ENCODE measurements around the gene UBXN10. TPM values are rescaled to one million over a fixed set of nuclear protein-coding genes. Genes with fewer than 3 reads are reported as not detected.

Gene UBXN10
- total and polyA plus RNA-seq, 2 of the 13 experiments (the other 11 are each of a cell fraction or from before 2014, with no cell fraction given): 0.04 to 0.05 TPM

- no peak for TF ChIP-seq SRSF4 (IDR thresholded peaks at IDR 0.05; ENCODE audit: low read depth, low read length, poor library complexity, severe bottlenecking)
- TF ChIP-seq ZNF670 (CRISPR knock-in tag; IDR thresholded peaks at IDR 0.05; ENCODE audit: borderline replicate concordance): no peak
- TF ChIP-seq SNAPC2 (CRISPR knock-in tag; IDR thresholded peaks at IDR 0.05): no peak
Observed at GRCh38 chr1:20138346-20138745, 47.5 kb upstream of the UBXN10 start (continued).

GRCh38 chr1:20138961-20139550 lies 46.8 kb upstream of the UBXN10 start, which contains the start of gene PLA2G2F:
Gene PLA2G2F, plus strand, starts transcription at chr1:20139323. Its CDS starts 105 bp downstream, at chr1:20139428.
- Histone ChIP-seq H3K9ac (ENCODE audit: insufficient read depth, low read depth, low read length) (no peak within 1 kb of the TSS), H3K4me1 (ENCODE audit: insufficient read depth, low read length) (peaks cover 6% of the 10 kb centered on the region), H3K79me2 (ENCODE audit: insufficient read depth, low read length) (no peaks in the 10 kb centered on the region), H3K27me3 (ENCODE audit: control insufficient read depth in 1 of 2, insufficient read depth in 2 of 2, low read length in 2 of 2) (peaks cover 2 to 21% of the 10 kb centered on the region in 2 experiments; a peak in 3 of 5 replicates), H3K27ac (ENCODE audit: extremely low read length, insufficient read depth, low read length) (no peak within 1 kb of the TSS), H3K9me3 (ENCODE audit: low read length) (no peaks in the 10 kb centered on the region), H2AFZ (ENCODE audit: low read length) (no peak within 1 kb of the TSS), H3K4me2 (ENCODE audit: low read depth, low read length) (no peak within 1 kb of the TSS), H4K20me1 (ENCODE audit: insufficient read depth, low read length) (no peaks in the 10 kb centered on the region), H3K36me3 (replicated peaks in 1 of 2; ENCODE audit: control insufficient read depth in 1 of 2, insufficient read depth in 2 of 2, low read length in 2 of 2) (no peaks in the 10 kb centered on the region), H3K4me3 (replicated peaks in 1 of 3; ENCODE audit: insufficient read depth in 1 of 3, low read depth in 2 of 3, low read length in 3 of 3) (no peak within 1 kb of the TSS)
- BruUV-seq (replicated peaks): no TSS peak
- DNase-seq (ENCODE audit: low spot score) (no peak), ATAC-seq (no peak), FAIRE-seq (no peak)
- TF ChIP-seq FUBP1 (CRISPR knock-in tag; IDR thresholded peaks at IDR 0.05; ENCODE audit: borderline replicate concordance) (no peak), ZNF225 (CRISPR knock-in tag; IDR thresholded peaks at IDR 0.05) (no peak), ZBTB8A (CRISPR knock-in tag; IDR thresholded peaks at IDR 0.05; ENCODE audit: borderline replicate concordance, low read depth) (no peak)
- intact Hi-C loops (cut with micrococcal nuclease; ENCODE audit: unreplicated experiment) (no loop called here), in situ Hi-C loops (cut with HindIII; ENCODE audit: extremely low pct_ligation_motif_present, low pct_unique_long_range_greater_than_20kb) (no loop called here)
- WGBS (ENCODE audit: low lambda C conversion rate): 49% methylated on average over 2 of the region's 9 CpGs
- ChIA-PET POLR2A (no interaction called here), CTCF (ENCODE audit: low intra/inter-chr PET ratio, low total read pairs) (no interaction called here)
